GM12865 (cell line): ENCODE results near the gene MAP2K7.

Experiments used
- DNase-seq: peaks from one replicate; pipeline ENCODE4 v3.0.0; 2010; ENCODE audit warnings: low read depth
- H3K4me3 ChIP-seq: 2 replicates; pipeline ENCODE4 v1.5.1; 2011; ENCODE audit warnings: mild to moderate bottlenecking, low read depth, low read length, control low read depth
- TF ChIP-seq, protein P1 (sequence below): IDR thresholded peaks from 2 replicates; pipeline ENCODE4 v1.5.1; 2011; ENCODE audit warnings: low read length, control low read depth, low read depth, inconsistent platforms; ENCODE audit not compliant: insufficient read depth; ENCODE audit errors: missing control alignments

The MAP2K7 gene

GRCh38 chr19:7900401-7900870 is 3.2 kb upstream of the MAP2K7 start:
- no peak for DNase-seq
- TF ChIP-seq, protein P1, sequence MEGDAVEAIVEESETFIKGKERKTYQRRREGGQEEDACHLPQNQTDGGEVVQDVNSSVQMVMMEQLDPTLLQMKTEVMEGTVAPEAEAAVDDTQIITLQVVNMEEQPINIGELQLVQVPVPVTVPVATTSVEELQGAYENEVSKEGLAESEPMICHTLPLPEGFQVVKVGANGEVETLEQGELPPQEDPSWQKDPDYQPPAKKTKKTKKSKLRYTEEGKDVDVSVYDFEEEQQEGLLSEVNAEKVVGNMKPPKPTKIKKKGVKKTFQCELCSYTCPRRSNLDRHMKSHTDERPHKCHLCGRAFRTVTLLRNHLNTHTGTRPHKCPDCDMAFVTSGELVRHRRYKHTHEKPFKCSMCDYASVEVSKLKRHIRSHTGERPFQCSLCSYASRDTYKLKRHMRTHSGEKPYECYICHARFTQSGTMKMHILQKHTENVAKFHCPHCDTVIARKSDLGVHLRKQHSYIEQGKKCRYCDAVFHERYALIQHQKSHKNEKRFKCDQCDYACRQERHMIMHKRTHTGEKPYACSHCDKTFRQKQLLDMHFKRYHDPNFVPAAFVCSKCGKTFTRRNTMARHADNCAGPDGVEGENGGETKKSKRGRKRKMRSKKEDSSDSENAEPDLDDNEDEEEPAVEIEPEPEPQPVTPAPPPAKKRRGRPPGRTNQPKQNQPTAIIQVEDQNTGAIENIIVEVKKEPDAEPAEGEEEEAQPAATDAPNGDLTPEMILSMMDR: no peak
- H3K4me3 ChIP-seq: no peak overlapping the region

- H3K4me3 ChIP-seq: no peak overlapping the region
- TF ChIP-seq, protein P1: no peak
- no peak for DNase-seq
Measured at GRCh38 chr19:7900931-7901330, 2.7 kb upstream of the MAP2K7 start.

GRCh38 chr19:7901337-7901736 is 2.3 kb upstream of the MAP2K7 start:
- no peak overlapping the region for H3K4me3 ChIP-seq
- no peak for DNase-seq
- TF ChIP-seq, protein P1: no peak

GRCh38 chr19:7902796-7903243 is 857 bp upstream of the MAP2K7 start:
- DNase-seq: no peak
- TF ChIP-seq, protein P1: no peak
- peak overlapping the region; percentile 75 for H3K4me3 ChIP-seq

- peak overlapping the region; percentile 76 for H3K4me3 ChIP-seq
- DNase-seq: peak; percentile 71
- TF ChIP-seq, protein P1: no peak
Measured at GRCh38 chr19:7904074-7905020, 670 bp downstream of the MAP2K7 start.

GRCh38 chr19:7905268-7905667 is 1.6 kb downstream of the MAP2K7 start:
- peak; percentile 7 for DNase-seq
- TF ChIP-seq, protein P1: no peak
- H3K4me3 ChIP-seq: no peak overlapping the region
